ENCODE measurements around the gene DYNC2I2.

DNA sequence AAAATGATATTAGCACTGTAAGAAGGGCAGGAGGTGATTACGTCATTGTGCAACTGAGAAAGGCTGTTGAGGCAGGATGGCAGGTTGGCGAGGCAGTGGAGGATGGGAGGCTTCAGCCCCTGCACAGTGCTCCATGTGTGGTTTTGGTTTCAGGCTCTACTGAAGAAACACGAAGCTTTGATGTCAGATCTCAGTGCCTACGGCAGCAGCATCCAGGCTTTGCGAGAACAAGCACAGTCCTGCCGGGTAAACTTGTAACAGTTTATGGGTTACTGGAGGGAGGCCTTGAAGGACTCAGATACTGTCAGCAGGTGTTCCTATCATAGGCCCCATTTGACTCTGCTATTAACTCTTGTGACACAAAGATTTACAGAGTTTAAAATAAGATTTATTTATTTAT is 69.2 kb downstream of the DYNC2I2 start:
- no peak for TF ChIP-seq TAF1 (IDR thresholded peaks at IDR 0.05; ENCODE audit: low read depth)
- no peak for TF ChIP-seq RAD21 (IDR thresholded peaks at IDR 0.05; ENCODE audit: low read depth)
- no peak for TF ChIP-seq TEAD4 (IDR thresholded peaks at IDR 0.05)
- TF ChIP-seq CEBPB (IDR thresholded peaks at IDR 0.05): no peak
- no peak for TF ChIP-seq TCF12 (IDR thresholded peaks at IDR 0.05; ENCODE audit: low read depth)
- TF ChIP-seq, protein P1, sequence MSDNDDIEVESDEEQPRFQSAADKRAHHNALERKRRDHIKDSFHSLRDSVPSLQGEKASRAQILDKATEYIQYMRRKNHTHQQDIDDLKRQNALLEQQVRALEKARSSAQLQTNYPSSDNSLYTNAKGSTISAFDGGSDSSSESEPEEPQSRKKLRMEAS (IDR thresholded peaks at IDR 0.05): no peak
- no peak for TF ChIP-seq EP300 (IDR thresholded peaks at IDR 0.05; ENCODE audit: borderline replicate concordance)
- TF ChIP-seq, protein P2, sequence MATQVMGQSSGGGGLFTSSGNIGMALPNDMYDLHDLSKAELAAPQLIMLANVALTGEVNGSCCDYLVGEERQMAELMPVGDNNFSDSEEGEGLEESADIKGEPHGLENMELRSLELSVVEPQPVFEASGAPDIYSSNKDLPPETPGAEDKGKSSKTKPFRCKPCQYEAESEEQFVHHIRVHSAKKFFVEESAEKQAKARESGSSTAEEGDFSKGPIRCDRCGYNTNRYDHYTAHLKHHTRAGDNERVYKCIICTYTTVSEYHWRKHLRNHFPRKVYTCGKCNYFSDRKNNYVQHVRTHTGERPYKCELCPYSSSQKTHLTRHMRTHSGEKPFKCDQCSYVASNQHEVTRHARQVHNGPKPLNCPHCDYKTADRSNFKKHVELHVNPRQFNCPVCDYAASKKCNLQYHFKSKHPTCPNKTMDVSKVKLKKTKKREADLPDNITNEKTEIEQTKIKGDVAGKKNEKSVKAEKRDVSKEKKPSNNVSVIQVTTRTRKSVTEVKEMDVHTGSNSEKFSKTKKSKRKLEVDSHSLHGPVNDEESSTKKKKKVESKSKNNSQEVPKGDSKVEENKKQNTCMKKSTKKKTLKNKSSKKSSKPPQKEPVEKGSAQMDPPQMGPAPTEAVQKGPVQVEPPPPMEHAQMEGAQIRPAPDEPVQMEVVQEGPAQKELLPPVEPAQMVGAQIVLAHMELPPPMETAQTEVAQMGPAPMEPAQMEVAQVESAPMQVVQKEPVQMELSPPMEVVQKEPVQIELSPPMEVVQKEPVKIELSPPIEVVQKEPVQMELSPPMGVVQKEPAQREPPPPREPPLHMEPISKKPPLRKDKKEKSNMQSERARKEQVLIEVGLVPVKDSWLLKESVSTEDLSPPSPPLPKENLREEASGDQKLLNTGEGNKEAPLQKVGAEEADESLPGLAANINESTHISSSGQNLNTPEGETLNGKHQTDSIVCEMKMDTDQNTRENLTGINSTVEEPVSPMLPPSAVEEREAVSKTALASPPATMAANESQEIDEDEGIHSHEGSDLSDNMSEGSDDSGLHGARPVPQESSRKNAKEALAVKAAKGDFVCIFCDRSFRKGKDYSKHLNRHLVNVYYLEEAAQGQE (IDR thresholded peaks at IDR 0.05; ENCODE audit: low read depth): no peak
- TF ChIP-seq ZBTB7A (IDR thresholded peaks at IDR 0.05; ENCODE audit: low read depth): no peak
- TF ChIP-seq YY1 (IDR thresholded peaks at IDR 0.05; ENCODE audit: low read depth): no peak
- TF ChIP-seq, protein P3, sequence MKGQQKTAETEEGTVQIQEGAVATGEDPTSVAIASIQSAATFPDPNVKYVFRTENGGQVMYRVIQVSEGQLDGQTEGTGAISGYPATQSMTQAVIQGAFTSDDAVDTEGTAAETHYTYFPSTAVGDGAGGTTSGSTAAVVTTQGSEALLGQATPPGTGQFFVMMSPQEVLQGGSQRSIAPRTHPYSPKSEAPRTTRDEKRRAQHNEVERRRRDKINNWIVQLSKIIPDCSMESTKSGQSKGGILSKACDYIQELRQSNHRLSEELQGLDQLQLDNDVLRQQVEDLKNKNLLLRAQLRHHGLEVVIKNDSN (IDR thresholded peaks at IDR 0.05): no peak
- TF ChIP-seq CREB1 (IDR thresholded peaks at IDR 0.05; ENCODE audit: low read depth): no peak
- no peak for TF ChIP-seq FOXM1 (IDR thresholded peaks at IDR 0.05; ENCODE audit: borderline replicate concordance, low read depth)
- TF ChIP-seq NFIC (IDR thresholded peaks at IDR 0.05): no peak
